NCI-H82 treated with DMSO at 0.1 percent for 48 hours (cell line): ENCODE results near the gene LRRC27.
"Not testable (repeated sequence)": the region's sequence is repeated elsewhere in the genome, so short reads cannot be mapped to it uniquely, and the experiment has no call there.

Experiments
- DNase-seq: peaks from one replicate; lab custom pipeline; 2025; ENCODE audit not compliant: unreplicated experiment; lab: John Stamatoyannopoulos, UW

LRRC27 gene

DNA sequence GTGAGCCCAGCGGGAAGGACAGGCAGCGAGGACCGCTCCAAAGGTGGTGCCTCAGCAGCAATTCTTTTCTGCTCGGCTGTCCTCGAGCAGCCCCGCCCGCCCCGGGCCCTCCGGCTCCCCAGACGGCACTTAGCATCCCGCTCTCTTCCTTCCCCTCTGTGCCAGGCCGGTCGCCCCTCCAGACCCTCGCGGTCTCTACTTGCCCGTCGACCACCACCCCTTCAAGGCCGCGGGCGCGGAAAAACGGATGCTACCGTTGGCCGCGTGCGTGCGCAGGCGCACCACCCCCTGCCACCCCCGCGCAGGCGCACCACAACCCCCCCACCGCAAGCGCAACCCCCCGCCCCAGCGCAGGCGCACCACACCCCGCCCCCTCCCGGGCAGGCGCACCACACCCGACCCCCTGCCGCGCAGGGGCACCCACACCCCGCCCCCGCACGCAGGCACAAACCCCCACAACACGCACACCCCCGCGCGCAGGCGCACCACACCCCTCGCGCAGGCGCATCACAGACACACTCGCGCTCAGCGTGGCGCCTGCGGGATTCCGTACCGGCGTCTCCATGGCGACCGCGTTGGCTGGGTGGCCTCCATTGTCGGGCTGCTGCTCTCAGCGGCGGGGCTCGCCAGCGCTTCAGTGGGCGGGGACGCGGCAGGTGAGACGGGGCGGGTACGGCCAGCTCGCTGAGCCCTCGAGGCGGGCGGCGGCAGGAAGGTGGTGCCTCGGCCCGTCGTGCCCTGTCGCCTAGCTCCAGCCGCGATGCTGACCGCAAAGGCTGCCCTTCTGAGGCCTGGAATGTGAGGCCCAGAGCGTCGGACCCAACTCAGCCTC lies at the start of gene LRRC27:
Gene LRRC27 (plus strand): TSS at position 593 of the 832 bp plus-strand sequence. CDS start 1,332 bp downstream, outside the sequence.
- DNase-seq, result peak; percentile 85

DNA sequence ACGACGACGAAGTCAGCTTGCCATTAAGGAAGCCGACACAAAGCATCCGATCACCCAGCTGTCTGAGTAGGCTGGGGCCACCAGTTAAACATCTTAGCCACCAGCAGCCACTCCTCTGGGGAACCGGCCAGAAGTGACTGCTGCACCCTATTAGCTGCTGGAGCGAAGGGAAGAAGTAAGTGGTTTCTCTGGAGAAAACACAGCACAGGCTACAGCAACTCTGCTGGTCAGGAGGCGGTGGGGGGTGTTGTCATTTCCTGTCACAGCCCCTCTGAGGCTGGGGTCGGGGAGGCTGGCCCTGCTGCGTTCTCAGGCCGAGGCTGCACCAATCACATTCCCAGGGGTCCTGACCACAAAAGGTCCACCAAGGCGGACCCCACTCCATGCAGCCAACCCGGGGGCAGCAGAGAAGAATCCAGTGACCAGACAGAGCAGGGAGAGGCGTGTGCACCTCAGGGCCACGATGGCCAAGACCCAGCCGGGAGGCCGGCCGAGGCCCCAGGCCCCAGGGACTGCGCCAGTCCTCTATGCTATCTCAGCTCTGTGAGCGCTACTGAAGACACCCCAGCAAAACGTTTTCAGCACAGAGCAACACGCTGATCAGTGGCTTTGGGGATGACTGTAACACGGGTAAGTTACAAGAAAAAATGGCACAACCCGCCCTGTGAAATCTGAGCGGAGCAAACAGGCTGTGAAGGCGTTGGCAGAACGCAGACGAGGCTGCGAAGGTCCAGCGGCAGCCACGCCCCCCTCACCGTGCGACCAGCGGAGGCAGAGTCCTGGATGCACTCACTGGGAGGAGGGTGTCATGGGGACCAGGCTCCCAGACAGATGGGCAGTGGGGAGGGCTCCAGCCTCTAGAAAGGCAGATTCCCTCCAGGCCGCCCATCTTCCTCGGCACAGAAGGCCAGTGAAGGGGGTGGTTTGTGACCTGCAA lies 49.1 kb upstream of the LRRC27 start:
- no peak for DNase-seq

GRCh38 chr10:132283604-132284382 lies 48.2 kb upstream of the LRRC27 start:
- no peak for DNase-seq

GRCh38 chr10:132289439-132289838 lies 42.6 kb upstream of the LRRC27 start:
- DNase-seq, result no peak

DNA sequence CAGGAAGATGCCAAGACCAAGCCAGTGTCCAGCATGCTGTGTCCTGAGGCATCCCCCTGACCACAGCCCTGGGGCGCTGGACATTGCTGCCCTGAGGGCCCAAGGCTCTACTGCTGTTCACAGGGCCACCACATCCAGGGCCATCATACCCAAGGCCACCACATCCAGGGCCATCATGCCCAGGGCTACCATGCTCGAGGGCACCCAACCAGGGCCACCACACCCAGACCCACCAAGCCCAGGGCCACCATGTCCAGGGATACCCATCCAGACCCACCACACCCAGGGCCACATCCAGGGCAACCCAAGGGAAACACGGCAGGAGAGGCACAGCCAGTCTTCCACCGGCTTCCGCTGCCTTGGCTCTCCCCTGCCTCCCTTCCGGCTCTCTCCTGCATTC lies 41.4 kb upstream of the LRRC27 start:
- DNase-seq, result no peak

DNA sequence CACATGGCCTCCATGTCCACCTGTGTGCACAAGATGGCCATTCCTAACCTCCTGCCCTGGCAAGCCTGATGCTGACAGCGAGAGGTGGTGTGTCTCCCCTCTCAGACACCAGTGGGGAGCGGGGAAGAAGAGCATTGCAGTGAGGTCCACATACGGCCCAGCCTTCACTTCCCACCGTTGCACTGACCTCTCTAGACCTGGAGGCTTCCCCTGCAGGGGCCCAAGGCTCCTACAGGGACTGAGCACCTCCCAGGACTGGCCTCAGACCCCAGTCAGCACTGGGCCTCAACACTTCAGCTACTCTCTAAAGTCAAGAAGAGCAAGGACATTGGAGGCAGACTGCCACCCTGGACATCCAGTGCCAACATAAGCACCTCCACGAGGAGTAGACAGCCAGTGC lies 40.2 kb upstream of the LRRC27 start:
- no peak for DNase-seq

DNA sequence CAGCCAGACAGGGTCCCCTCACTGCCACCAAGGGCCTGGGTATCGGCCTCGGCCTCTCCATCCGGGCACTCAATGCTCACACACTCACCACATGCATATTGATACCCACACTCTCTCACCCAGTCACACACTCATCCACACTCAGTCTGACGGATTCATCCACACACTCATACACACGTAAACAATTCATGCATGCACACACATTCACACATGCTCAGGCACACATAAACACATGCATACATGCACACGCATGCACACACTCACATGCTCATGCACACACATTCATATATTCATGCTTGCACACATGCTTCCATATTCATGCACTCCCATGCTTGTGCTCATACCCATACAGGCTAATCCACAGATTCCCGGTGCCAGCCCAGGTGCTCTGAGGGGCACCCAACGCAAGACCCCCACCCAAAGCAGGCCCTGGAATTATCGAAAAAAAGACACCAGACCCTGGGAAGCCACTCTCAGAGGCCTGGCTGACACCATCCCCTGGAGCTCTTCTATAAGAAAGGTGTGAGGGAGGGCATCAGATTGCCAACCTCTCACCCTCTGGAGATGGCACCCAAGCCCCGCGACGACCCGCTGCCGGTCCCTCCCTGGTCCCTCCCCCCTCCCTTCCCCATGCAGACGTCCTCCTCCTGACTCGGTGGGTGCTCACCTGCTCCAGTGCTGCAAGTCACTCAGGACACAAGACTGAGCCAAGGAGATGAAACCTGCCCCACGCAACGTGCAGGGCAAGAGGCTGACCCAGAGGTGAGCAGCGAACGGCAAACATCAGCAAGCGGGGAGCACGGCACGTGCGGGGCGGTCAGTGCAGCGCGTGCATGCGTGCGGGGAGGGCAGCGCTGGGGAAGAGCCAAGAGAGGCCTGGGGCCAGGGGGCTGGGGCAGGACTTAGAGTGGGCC lies 39.4 kb upstream of the LRRC27 start:
- DNase-seq, result no peak

- DNase-seq, result no peak
Measured at GRCh38 chr10:132293201-132293812, 38.7 kb upstream of the LRRC27 start.

DNA sequence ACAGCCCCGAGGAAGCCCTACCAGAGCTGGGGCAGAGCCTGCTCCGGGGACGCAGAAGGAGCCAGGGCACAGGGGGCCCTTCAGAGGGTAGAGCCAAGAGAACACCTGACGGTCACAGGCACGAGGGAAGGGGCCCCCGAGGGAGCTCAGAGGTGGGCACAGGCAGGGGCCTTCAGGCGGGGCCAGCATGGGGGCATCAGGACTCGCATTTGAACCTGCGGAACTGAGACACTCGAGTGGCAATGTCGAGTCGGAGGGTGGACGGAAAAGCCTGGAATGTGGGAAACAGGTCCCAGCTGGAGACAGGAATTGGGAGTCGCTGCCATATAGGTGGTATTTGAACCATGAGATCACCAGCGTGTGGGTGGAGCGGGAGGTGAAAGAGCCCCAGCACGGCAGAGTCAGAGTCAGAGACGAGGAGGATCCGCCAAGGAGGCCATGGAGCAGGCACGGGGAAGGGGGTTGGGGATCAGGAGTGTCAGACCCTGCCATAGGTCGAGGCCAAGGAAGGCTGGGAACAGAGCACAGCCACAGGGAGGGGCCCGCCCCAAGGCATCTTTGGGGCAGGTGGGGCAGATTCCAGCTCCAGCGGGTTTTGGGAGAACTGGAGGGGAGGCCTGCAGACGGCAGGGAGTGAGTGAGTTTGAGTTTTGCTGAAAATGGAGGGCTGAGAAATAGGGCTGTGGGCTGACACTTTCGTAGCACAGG lies 38.0 kb upstream of the LRRC27 start:
- DNase-seq, result no peak

- DNase-seq, result no peak
Measured at GRCh38 chr10:132294561-132295318, 37.3 kb upstream of the LRRC27 start.

GRCh38 chr10:132295481-132295880 lies 36.5 kb upstream of the LRRC27 start:
- DNase-seq, result not testable (repeated sequence)

DNA sequence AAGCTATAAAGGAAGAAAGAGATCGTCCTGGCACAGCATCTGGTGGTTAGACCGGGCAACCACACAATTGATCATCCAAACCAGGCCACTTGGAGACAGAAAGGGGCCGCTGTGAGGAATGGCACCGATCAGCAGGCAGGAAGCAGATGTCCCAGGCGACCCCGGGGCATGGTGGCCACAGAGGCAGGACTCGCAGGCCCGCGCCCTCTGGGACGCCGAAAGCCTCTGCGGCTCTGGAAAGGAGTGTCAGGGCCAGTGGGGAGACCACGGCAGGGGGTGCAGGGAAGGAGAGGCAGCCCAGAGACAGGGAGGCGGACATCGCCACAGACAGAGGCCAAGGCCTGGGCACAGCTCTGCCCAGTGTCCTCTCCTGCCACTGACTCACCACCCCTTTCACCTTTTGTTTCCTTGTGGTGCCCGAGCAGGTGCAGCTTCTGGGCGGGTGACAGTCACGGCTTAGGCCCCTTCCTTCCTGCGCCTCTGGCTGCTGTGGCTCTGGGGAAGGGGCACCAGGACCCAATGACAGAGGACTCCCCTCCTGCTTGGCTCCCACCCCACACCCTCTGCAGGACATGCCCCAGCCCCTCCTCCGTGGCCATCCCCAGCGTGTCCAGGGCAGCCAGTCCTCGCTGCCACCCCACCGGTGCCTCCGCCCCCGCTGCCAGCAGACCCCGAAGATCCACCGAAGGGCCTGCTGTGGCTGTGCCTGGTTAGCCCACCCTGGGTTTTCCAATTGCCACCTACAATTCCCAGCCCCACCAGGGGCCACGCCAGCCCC lies 35.1 kb upstream of the LRRC27 start:
- DNase-seq, result no peak

GRCh38 chr10:132297526-132297925 lies 34.5 kb upstream of the LRRC27 start:
- no peak for DNase-seq

- no peak for DNase-seq
Measured at GRCh38 chr10:132298038-132298881, 33.7 kb upstream of the LRRC27 start.

DNA sequence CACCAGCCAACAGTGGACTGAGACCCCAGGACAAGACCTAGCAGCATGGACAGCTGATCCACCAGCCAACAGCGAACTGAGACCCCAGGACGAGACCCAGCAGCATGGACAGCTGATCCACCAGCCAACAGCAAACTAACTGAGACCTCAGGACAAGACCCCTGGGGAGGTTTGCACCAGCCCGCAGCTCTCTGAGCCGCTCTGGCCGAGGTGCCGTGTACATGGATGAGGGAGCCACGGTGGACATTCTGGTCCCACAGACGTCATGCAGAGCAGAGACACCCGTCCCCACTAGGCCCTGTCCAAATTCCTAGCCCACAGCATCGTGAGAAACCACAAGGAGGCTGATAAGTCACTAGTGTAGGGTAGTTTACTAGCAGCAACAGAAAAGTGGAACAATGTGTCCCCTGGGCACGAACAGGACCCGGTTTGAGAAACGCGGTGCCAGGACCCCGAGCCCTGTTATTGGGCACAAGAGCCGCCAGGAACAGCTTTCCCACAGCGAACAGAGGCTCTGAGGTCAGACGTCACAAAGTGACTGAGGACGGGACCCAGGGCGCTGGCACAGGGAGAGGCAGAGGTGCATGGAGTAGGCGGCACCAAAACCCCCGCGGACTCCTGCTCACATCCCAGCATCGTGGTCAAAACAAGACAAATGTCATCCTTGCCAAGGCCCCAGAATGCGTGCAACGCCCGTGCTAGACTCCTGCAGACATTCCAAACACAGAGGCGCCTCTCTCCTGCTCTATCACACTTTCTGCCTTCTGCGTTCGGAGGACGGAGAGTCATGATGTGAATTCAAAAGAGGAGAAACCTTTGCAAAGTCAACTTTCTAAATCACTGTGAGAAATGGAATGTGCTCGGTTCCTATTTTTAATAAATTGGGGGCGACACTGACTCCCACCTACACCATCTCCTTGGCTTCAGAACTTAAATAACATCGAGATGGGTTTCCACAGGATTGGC lies 32.3 kb upstream of the LRRC27 start:
- no peak for DNase-seq
